Omental fat pad (tissue), 4 donors: ENCODE data around the gene METTL17. TPM values are rescaled to one million over a fixed set of nuclear protein-coding genes. Genes with fewer than 3 reads are reported as not detected.
"Not testable (repeated sequence)": the region's sequence is repeated elsewhere in the genome, so short reads cannot be mapped to it uniquely, and the experiment has no call there.

Experiments used
- ATAC-seq: fragments of 150-250 bp; one replicate; pipeline ENCODE4 v1.9.1; 2016; ENCODE audit warnings: mild to moderate bottlenecking, moderate library complexity; ENCODE audit not compliant: low FRiP score
- DNase-seq: peaks from one replicate; pipeline ENCODE4 v3.0.0-alpha.2; 2019; ENCODE audit warnings: low spot score
- CTCF ChIP-seq, 3 donors: fragments of 450-650 bp; IDR thresholded peaks; one replicate each; pipeline ENCODE4 v1.5.1; 2016 to 2017; ENCODE audit warnings: antibody characterized with exemption in 3 of 3, mild to moderate bottlenecking in 3 of 3, moderate library complexity in 2 of 3
- total RNA-seq, 4 donors: library from RNA; depleted of rRNA; stranded (reverse); fragments of >200 nt; gene quantifications; one replicate each; pipeline ENCODE4 v1.1.0, GENCODE V29; 2016

The METTL17 gene
- total RNA-seq, 4 donors from 2014 or later: 36.8 to 89.7 (median 51.3) TPM

GRCh38 chr14:20998674-20999366 is 9.0 kb downstream of the METTL17 start, which contains the start of gene SLC39A2:
SLC39A2 (plus strand) TSS chr14:20999293; CDS start chr14:20999447, 154 bp downstream.
- TF ChIP-seq CTCF (IDR thresholded peaks at IDR 0.05): no peak
- DNase-seq (no peak), ATAC-seq (peak; percentile 88)

DNA sequence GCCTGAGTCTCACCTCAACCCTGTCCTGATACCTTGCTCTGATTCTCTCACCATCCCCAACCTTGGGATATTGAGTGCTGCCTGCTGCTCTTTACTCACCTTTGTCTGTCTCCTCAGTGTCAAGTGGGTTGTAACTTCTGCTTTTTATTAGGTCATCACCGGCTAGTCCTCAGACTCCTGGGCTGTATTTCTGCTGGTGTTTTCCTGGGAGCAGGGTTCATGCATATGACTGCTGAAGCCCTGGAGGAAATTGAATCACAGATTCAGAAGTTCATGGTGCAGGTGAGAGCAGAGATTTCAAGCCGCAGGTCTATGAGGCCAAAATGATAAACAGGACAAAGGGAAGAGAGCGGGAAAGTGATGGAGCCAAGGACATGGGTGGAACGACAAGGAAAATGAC is 9.8 kb downstream of the METTL17 start:
- no peak for DNase-seq
- no peak for ATAC-seq
- TF ChIP-seq CTCF (IDR thresholded peaks at IDR 0.05): no peak

DNA sequence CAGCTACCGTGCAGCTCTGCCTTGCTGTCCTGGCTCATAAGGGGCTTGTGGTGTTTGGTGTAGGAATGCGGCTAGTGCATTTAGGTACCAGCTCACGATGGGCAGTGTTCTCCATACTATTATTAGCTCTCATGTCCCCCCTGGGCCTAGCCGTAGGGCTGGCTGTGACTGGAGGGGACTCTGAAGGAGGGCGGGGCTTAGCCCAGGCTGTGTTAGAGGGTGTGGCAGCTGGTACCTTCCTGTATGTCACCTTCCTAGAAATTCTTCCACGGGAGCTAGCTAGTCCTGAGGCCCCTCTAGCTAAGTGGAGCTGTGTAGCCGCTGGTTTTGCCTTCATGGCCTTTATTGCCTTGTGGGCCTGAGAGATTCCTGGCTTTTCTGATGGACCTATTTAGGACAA is 11.4 kb downstream of the METTL17 start:
- no peak for TF ChIP-seq CTCF (IDR thresholded peaks at IDR 0.05)
- no peak for DNase-seq
- no peak for ATAC-seq

DNA sequence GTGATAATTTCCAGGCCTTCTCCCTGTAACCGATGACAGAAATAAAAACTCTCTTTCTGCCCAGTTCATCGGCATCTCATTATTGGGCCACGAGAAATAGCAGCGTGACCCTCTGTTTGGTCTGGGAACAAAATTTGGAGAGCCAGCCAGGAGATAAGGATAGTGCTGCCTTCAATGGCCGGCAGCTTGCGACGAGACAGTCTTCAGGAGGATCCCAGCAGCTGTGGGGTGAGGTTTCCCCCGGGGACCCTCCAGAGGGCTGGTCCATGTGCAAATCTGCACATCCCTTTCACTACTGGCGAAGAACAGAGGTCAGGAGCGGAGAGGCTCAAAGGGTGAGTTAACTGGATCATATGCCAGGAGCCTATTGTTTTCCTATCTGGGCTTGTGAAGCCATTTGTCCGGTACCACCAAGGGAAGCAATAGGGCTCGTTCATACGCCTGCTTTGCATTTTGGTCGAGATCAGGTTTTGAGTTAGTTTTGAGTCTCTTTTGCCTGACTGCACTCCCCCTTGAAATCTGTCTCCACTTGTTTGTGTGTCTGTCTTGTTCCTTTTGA is 14.1 kb downstream of the METTL17 start:
- no peak for TF ChIP-seq CTCF (IDR thresholded peaks at IDR 0.05)
- DNase-seq (no peak), ATAC-seq (no peak)

DNA sequence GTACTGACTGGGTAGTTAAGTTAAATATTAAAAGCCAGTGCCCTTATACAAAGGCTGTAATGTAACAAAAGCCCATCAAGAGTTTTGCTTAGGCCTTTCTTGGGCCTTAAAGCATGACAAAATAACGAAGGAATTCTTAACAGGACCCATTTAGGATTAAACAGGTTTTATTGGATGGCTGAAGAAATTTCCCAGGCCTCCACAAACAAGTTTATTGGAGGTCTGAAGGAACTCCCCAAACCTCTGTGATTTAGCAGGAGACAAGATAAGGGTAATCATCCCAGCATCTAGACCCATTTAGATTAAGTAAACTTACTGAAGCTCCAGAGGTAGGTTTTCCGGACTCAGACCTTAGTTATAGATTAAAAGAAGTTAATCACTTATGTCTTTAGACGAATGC is 19.9 kb downstream of the METTL17 start:
- not testable (repeated sequence) for DNase-seq, ATAC-seq

DNA sequence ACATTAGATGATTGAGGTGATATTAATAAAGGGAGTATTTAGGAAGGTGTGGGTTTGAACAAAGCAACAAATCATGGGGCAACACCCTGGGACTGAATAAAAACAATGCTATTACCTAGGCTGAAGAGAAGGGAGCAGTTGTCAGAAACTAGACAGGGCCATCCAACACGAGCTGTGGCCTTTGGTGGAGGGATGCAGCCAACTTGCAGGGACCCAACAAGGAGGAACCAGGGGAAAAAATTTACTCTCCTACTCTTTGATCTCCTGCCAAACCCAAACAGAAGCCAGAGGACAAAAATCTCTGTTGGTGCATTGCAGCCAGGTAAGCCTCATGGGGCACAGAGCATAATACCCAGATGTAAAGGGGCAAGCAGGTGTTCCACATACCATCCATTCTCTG is 21.4 kb downstream of the METTL17 start:
- DNase-seq (no peak), ATAC-seq (no peak)
- no peak for TF ChIP-seq CTCF (IDR thresholded peaks at IDR 0.05)

DNA sequence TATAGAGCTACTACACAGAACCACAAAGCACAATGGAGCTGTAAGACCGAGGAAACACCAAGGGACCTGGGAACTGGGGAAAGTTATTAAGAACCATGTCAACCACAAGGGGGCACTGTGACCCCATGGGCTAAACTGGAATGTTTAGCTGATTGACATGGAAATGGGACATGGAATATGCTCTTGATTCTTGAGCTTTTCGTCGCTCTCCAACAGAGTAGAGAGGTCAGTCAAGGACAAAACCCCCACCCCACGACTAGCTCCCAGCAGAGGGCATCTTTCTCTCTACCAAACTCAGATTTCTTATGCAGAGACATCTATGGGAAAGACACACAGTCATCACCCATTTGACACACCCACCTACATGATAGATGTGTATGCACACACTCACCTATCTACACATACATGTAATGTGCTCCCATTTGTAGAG is 25.0 kb downstream of the METTL17 start:
- peak; percentile 73 for ATAC-seq
- TF ChIP-seq CTCF (IDR thresholded peaks at IDR 0.05): peak in 2 of 3 donors; percentile 70 to 83
- DNase-seq: peak; percentile 90
